Measurements from ENCODE around the gene MYH10.
"Not testable (repeated sequence)": the region's sequence is repeated elsewhere in the genome, so short reads cannot be mapped to it uniquely, and the experiment has no call there.

Gene MYH10

GRCh38 chr17:8556074-8556473 is 74.5 kb downstream of the MYH10 start:
- DNase-seq (ENCODE audit: low spot score): no peak

- no peak for DNase-seq (ENCODE audit: low spot score)
Measured at GRCh38 chr17:8555062-8555461, 75.5 kb downstream of the MYH10 start.

- no peak for DNase-seq (ENCODE audit: low spot score)
Measured at GRCh38 chr17:8552577-8553320, 77.8 kb downstream of the MYH10 start.

GRCh38 chr17:8542599-8543502 is 87.7 kb downstream of the MYH10 start:
- DNase-seq (ENCODE audit: low spot score): no peak

GRCh38 chr17:8539976-8540375 is 90.5 kb downstream of the MYH10 start:
- DNase-seq (ENCODE audit: low spot score): not testable (repeated sequence)

GRCh38 chr17:8537734-8538133 is 92.8 kb downstream of the MYH10 start:
- no peak for DNase-seq (ENCODE audit: low spot score)

- no peak for DNase-seq (ENCODE audit: low spot score)
Measured at GRCh38 chr17:8534498-8535188, 95.9 kb downstream of the MYH10 start.

GRCh38 chr17:8532021-8532420 is 98.5 kb downstream of the MYH10 start:
- no peak for DNase-seq (ENCODE audit: low spot score)

GRCh38 chr17:8522577-8522976 is 107.9 kb downstream of the MYH10 start:
- no peak for DNase-seq (ENCODE audit: low spot score)

GRCh38 chr17:8520981-8521380 is 109.5 kb downstream of the MYH10 start:
- DNase-seq (ENCODE audit: low spot score): no peak

GRCh38 chr17:8518850-8519249 is 111.7 kb downstream of the MYH10 start:
- DNase-seq (ENCODE audit: low spot score): no peak

- DNase-seq (ENCODE audit: low spot score): no peak
Measured at GRCh38 chr17:8518326-8518725, 112.2 kb downstream of the MYH10 start.

GRCh38 chr17:8514801-8515200 is 115.7 kb downstream of the MYH10 start:
- DNase-seq (ENCODE audit: low spot score): no peak

GRCh38 chr17:8506145-8506544 is 124.4 kb downstream of the MYH10 start:
- no peak for DNase-seq (ENCODE audit: low spot score)

- no peak for DNase-seq (ENCODE audit: low spot score)
Measured at GRCh38 chr17:8504460-8505207, 125.9 kb downstream of the MYH10 start.

- DNase-seq (ENCODE audit: low spot score): no peak
Measured at GRCh38 chr17:8503807-8504206, 126.7 kb downstream of the MYH10 start.

- no peak for DNase-seq (ENCODE audit: low spot score)
Measured at GRCh38 chr17:8503368-8503767, 127.2 kb downstream of the MYH10 start.

- no peak for DNase-seq (ENCODE audit: low spot score)
Measured at GRCh38 chr17:8502126-8502525, 128.4 kb downstream of the MYH10 start.

- DNase-seq (ENCODE audit: low spot score): no peak
Measured at GRCh38 chr17:8500609-8501008, 129.9 kb downstream of the MYH10 start.

- DNase-seq (ENCODE audit: low spot score): no peak
Measured at GRCh38 chr17:8499614-8500013, 130.9 kb downstream of the MYH10 start.

GRCh38 chr17:8499171-8499570 is 131.4 kb downstream of the MYH10 start:
- DNase-seq (ENCODE audit: low spot score): no peak

GRCh38 chr17:8496081-8496480 is 134.4 kb downstream of the MYH10 start:
- DNase-seq (ENCODE audit: low spot score): no peak

Measured in activated CD4-positive, alpha-beta T cell treated with anti-CD3 and anti-CD28 coated beads, Interleukin-2, Interleukin-4, amounts not matched to agents 100 ng/mL and 50 ng/mL, durations not matched to agents 16 hours and 8 hours (primary cell).